ENCODE data around the gene CKS2.

Gene CKS2

GRCh38 chr9:89363921-89364665, 53.1 kb downstream of the CKS2 start:
- no peak for DNase-seq

- no peak for DNase-seq
These were observed 53.9 kb downstream of the CKS2 start for GRCh38 chr9:89364666-89365531.

GRCh38 chr9:89365532-89365912, 54.5 kb downstream of the CKS2 start:
- no peak for DNase-seq
